ENCODE results near the gene COQ9.
"Not testable (repeated sequence)": the region's sequence is repeated elsewhere in the genome, so short reads cannot be mapped to it uniquely, and the experiment has no call there.

COQ9 gene

GRCh38 chr16:57447186-57447962, at the start of gene COQ9, which contains the start of gene CIAPIN1:
Gene COQ9, plus strand, starts transcription at chr16:57447479. Its CDS starts 27 bp downstream, at chr16:57447506.
Gene CIAPIN1, minus strand, starts transcription at chr16:57447385. Its CDS starts 6,457 bp downstream, at chr16:57440928.
- peak; percentile 60 for DNase-seq (ENCODE audit: low read depth)

DNA sequence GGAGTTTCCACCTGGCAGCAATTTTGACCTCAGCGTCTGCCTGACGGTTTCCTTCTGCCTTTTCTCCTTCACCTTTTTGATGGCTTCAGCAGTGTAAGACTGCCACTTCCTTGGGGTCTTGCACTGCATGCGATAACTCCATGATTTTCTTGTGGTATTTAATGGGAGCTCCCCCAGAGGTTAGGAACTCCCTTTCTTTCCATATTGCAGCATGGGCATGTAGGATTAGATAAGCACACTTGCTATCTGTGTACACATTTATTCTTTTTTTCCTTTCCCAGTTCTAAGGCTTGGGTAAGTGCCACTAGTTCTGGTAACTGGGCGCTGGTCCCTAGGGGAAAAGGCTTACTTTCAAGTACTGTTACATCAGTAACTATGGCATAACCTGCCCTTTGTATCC, 49.8 kb upstream of the COQ9 start:
- not testable (repeated sequence) for DNase-seq (ENCODE audit: low read depth)

GRCh38 chr16:57401943-57402640, 45.2 kb upstream of the COQ9 start:
- no peak for DNase-seq (ENCODE audit: low read depth)

DNA sequence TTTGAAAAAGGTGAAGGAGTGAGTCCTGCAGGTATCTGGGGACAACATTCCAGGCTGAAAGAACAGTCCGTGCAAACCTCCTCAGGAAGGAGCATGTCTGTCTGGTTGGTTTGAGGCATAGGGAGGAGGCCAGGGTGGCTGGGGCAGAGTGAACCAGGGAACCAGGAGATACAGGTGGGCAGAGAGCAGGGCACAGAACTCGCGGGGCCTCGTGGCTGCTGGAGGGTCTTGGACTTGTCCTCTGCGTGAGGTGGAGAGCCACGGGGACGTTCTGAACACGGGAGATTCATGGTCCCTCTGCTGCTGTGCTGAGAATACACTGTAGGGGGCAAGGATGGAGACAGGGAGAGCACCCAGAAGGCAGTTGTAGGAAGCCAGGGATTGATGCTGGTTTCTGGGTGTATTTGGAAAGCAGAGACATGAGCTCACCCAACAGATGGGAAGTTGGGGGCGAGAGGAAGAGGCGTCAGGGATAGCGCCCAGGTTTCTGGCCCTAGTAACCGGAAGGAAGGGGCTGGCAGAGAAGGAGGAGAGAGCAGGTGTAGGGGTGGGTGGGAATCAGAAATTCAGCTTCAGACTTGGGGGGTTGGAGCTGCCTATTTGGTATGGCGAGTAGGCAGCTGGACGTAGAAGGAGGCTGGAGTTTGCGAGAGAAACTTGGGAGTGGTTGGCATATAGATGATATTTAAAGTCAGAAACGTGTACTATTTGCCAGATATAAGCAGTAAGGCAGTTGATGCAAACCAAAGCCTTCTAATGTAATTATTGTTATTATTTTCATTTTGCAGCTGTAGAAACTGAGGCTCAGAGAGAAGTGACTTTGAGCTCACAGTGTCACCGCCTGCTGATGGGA, 43.1 kb upstream of the COQ9 start, which contains the start of gene CCL17:
Gene CCL17, plus strand, starts transcription at position 803 of the 853 bp plus-strand sequence. CDS start 9,166 bp downstream, outside the sequence.
- no peak for DNase-seq (ENCODE audit: low read depth)

- DNase-seq (ENCODE audit: low read depth), result no peak
Observed at GRCh38 chr16:57405097-57405496, 42.2 kb upstream of the COQ9 start.

- no peak for DNase-seq (ENCODE audit: low read depth)
Observed at GRCh38 chr16:57406881-57407280, 40.4 kb upstream of the COQ9 start.

DNA sequence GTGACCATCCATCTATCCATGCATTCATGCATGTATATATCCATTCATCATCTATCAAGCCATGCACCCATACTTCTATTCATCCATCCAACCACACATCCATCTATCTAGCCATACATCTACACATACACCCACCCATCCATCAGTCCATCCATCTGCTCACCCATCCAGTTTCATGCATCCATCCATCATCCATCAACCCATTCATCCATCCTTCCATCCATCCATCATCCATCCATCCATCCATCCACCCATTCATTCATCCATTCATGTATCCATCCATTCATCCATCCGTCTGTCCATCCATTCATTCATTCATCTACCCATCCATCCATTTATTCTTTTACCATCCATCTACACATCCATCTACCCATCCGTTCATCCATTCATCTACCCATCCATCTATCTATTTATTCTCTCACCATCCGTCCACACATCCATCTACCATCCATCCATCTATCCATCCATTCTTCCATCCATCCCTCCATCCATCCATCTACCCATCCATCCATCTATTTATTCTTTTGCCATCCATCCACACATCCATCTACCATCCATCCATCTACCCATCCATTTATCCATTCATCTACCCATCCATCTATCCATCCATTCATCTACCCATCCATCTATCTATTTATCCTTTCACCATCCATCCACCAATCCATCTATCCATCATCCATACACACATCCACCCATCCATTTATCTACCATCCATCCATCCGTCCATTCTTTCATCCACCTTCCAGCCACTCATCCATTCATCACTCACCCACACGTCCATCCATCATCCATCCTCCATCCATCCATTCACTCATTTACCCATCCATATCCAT, 39.5 kb upstream of the COQ9 start:
- DNase-seq (ENCODE audit: low read depth), result no peak

DNA sequence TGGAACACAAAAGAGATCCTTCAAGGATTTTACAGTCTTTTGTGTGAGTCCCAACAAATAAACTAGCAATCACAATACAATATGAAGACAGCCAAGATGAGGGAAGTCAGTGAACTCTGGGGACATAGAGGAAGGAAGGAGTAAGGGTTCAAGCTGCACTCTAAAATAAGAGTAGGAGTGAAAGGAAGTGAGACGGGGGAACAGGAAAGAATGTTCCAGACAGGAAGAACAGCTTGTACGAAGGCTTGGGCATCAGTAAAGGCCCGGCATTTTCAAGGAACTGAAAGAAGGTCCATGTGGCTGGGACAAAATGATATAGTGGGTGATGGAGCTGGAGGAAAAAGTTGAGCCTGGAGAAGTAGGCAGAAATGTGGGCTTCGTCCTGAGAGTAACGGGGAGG, 38.2 kb upstream of the COQ9 start:
- no peak for DNase-seq (ENCODE audit: low read depth)

DNA sequence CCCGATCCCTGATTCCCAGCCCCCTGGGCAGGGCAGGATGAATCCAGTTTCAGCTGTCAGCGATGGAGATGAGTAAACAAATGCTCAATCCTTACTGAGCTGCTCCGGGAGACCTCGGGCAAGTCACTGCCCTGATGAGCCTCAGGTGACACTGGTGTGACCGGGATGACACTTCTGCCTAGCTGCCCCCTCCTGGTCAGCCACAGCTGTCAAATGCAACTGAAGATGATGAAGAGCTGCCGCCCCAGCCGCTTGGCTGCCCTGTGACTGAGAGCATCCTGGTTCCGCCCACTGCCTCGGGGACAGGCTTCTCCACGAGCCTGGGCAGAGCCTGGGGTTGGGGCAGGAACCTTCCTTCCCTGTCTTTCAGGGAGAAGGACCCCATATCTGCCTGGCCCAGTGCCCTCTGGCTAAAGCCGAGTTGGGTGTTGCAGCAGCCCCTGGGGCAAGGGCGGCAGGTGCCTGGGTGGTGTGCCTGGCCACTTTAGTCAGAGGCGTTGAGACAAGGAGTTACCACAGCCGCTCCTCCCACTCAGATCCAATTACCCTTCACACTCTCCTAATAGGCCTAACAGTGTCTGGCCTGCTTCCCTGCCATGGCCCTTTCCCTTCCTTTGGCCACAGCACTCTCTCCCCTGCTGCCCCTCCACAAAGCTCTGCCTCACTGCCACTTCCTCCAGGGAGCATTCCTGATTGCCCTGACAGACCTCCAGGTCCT, 37.2 kb upstream of the COQ9 start:
- DNase-seq (ENCODE audit: low read depth), result no peak

- no peak for DNase-seq (ENCODE audit: low read depth)
Observed at GRCh38 chr16:57411362-57411976, 35.8 kb upstream of the COQ9 start.

- no peak for DNase-seq (ENCODE audit: low read depth)
Observed at GRCh38 chr16:57412584-57412983, 34.7 kb upstream of the COQ9 start.

DNA sequence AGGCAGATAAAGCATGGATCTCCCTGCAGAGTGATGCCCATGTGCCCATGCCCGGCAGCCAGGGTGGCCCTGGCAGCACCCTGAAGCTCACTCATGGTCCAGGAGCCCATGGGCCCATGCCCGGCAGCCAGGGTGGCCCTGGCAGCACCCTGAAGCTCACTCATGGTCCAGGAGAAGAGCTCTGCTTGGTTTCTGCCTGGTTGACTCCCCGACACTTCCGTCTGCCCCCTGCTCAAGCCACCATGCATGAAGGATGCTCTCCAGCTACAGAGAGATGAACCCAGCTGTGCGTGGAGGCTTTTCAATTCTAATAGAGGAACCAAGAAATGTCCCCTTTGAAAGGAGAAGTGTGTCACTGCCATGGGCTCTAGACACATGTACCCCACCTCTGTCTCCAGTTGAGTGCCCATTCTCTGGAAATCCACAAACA, 34.0 kb upstream of the COQ9 start:
- no peak for DNase-seq (ENCODE audit: low read depth)

- no peak for DNase-seq (ENCODE audit: low read depth)
Observed at GRCh38 chr16:57413733-57414132, 33.5 kb upstream of the COQ9 start.

DNA sequence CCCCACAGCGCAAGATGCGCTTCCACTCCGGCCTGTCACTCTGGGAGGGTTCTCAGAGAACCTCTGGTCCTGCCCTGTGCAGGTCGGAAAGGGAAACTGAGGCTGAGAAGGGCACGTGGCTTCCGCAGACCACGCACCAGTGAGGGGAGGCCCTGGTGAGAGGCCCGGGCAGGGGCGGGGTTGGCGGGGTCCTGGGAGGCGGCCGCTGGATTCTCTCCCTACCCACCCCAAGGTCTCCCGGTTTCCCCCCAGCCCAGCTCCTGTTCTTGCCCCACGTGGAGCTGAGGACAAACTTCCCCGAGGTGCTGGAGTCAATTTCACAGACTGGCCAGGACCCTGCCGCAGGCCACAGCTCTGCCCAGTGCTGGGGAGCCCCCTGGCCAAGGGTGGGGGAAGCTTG, 31.2 kb upstream of the COQ9 start:
- no peak for DNase-seq (ENCODE audit: low read depth)

GRCh38 chr16:57419506-57419905, 27.8 kb upstream of the COQ9 start:
- DNase-seq (ENCODE audit: low read depth), result no peak

DNA sequence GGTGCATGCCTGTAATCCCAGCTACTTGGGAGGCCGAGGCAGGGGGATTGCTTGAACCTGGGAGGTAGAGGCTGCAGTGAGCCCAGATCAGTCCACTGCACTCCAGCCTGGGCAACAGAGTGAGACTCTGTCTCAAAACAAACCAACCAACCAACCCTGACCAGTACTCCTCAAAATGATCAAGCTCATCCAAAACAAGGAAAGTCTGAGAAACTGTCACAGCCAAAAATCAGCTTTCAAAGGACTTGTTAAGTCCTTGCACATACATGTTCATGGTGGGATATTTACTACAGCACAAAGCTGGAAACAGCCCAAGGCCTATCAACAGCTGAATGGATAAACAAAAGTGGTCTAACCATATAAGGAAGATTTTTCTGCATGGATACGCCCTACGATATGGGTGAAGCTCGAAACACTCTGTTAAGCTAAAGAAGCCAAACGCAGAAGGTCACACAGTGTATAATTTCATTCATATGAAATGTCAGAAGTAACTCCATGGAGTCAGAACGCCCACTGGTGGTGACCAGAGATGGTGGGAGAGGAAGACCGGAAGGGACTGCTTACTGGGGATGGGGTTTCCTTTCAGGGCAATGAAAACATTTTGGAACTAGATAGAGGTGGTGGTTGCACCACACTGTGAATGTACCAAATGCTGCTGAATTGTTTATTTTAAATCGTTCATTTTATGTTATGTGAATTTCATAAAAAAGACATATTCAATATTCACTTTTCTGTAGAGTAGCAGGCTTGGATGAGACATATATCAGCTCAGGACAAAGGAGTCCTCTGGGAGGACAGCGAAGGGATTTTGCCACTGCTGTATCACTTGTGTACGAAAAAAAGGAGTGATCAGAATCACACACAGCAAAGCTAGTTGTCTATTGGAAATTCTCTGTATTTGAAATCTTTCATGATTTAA, 25.0 kb upstream of the COQ9 start:
- DNase-seq (ENCODE audit: low read depth), result peak; percentile 23

DNA sequence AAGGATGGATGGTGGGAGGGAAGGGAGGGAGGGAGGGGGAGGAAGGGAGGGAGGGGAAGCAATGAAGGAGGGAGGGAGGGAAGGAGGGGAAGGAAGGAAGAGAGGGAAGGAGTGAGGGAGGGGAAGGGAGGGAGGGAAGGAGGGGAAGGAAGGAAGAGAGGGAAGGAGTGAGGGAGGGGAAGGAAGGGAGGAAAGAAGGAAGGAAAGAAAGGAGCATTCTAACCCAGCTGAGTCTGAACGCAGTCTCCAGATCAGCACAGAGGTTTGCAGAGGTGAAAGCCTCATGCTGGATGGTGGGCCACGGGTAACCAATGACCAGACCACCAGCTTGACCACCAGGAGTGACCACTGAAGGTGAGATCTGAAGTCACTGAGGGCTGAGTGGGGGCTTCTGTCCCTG, 24.1 kb upstream of the COQ9 start:
- no peak for DNase-seq (ENCODE audit: low read depth)

- no peak for DNase-seq (ENCODE audit: low read depth)
Observed at GRCh38 chr16:57424583-57424982, 22.7 kb upstream of the COQ9 start.

- no peak for DNase-seq (ENCODE audit: low read depth)
Observed at GRCh38 chr16:57426356-57426755, 20.9 kb upstream of the COQ9 start.
